Measurements from ENCODE around the gene VSTM4.

Gene VSTM4

DNA sequence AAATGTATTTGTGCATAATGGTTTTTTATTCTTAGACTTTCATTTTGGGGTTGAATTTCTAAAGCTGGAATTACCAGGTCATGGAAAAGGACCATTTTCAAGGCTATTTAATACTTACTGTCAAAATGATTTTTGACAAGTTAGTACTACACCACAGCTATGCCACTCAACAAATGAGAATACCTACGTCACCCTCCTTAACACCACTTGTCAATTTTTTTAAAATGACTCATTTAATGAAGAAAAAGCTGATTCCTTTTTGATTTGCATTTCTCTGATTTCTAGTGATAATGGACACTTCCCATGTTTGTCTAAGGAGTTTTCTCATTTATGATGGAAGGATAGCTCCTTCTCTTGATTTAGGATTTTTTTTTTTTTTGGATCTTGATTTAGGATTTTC is 63.3 kb downstream of the VSTM4 start:
- H3K4me3 ChIP-seq (ENCODE audit: low read length), result no peak overlapping the region
- no peak for TF ChIP-seq ZNF274 (IDR thresholded peaks at IDR 0.05; ENCODE audit: low read depth, low read length)

- TF ChIP-seq ZNF274 (IDR thresholded peaks at IDR 0.05; ENCODE audit: low read depth, low read length), result no peak
- H3K4me3 ChIP-seq (ENCODE audit: low read length), result no peak overlapping the region
Observed at GRCh38 chr10:49050906-49051305, 64.4 kb downstream of the VSTM4 start.

- no peak overlapping the region for H3K4me3 ChIP-seq (ENCODE audit: low read length)
- TF ChIP-seq ZNF274 (IDR thresholded peaks at IDR 0.05; ENCODE audit: low read depth, low read length), result no peak
Observed at GRCh38 chr10:49050366-49050765, 65.0 kb downstream of the VSTM4 start.

DNA sequence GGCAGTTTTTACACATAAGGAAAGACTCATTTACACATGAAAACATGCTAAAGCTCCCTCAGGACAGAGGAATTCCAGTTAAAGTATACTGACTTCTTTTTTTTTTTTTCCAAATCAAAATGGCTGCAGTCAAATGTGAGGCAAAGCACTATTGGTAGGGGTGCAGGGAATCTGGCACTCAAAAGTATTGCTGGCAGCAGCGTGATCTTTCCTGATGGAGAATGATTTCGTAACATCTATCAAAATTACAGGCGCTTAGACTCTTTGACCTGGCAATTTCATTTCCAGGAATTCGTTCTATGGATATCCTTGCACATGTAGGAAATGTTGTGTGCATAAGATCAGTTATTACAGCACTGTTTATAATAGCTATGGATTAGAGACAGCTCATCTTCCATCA is 65.7 kb downstream of the VSTM4 start:
- no peak overlapping the region for H3K4me3 ChIP-seq (ENCODE audit: low read length)
- no peak for TF ChIP-seq ZNF274 (IDR thresholded peaks at IDR 0.05; ENCODE audit: low read depth, low read length)

- TF ChIP-seq ZNF274 (IDR thresholded peaks at IDR 0.05; ENCODE audit: low read depth, low read length), result no peak
- no peak overlapping the region for H3K4me3 ChIP-seq (ENCODE audit: low read length)
Observed at GRCh38 chr10:49047128-49047639, 68.1 kb downstream of the VSTM4 start.

GRCh38 chr10:49044293-49045193 is 70.8 kb downstream of the VSTM4 start:
- no peak overlapping the region for H3K4me3 ChIP-seq (ENCODE audit: low read length)
- TF ChIP-seq ZNF274 (IDR thresholded peaks at IDR 0.05; ENCODE audit: low read depth, low read length), result no peak

- no peak overlapping the region for H3K4me3 ChIP-seq (ENCODE audit: low read length)
- TF ChIP-seq ZNF274 (IDR thresholded peaks at IDR 0.05; ENCODE audit: low read depth, low read length), result no peak
Observed at GRCh38 chr10:49040601-49041000, 74.7 kb downstream of the VSTM4 start.

GRCh38 chr10:49039409-49039808 is 75.9 kb downstream of the VSTM4 start:
- no peak for TF ChIP-seq ZNF274 (IDR thresholded peaks at IDR 0.05; ENCODE audit: low read depth, low read length)
- no peak overlapping the region for H3K4me3 ChIP-seq (ENCODE audit: low read length)

GRCh38 chr10:49038711-49039110 is 76.6 kb downstream of the VSTM4 start:
- H3K4me3 ChIP-seq (ENCODE audit: low read length), result no peak overlapping the region
- TF ChIP-seq ZNF274 (IDR thresholded peaks at IDR 0.05; ENCODE audit: low read depth, low read length), result no peak

- H3K4me3 ChIP-seq (ENCODE audit: low read length), result no peak overlapping the region
- no peak for TF ChIP-seq ZNF274 (IDR thresholded peaks at IDR 0.05; ENCODE audit: low read depth, low read length)
Observed at GRCh38 chr10:49037187-49037586, 78.1 kb downstream of the VSTM4 start.

GRCh38 chr10:49036638-49037037 is 78.7 kb downstream of the VSTM4 start:
- TF ChIP-seq ZNF274 (IDR thresholded peaks at IDR 0.05; ENCODE audit: low read depth, low read length), result no peak
- H3K4me3 ChIP-seq (ENCODE audit: low read length), result no peak overlapping the region

GRCh38 chr10:49035920-49036319 is 79.4 kb downstream of the VSTM4 start:
- no peak overlapping the region for H3K4me3 ChIP-seq (ENCODE audit: low read length)
- no peak for TF ChIP-seq ZNF274 (IDR thresholded peaks at IDR 0.05; ENCODE audit: low read depth, low read length)

DNA sequence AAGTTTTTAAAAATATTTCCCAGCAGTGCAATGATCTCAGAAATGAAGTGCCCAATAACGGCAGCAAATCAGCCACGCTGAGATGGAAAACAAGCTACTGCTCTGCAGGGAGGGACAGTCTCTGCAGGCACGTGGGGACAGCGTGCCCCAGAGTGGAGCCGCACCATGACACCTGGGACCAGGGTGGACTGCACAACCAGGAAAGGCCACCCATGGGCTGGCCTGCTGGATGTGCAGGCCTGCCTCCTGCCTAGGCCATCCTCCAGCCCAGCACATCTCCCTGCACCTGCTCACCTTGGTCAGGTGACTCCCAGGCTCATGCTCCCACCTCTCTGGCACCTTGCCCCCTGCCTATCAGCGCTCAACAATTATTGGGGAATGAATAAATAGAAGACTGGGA is 80.4 kb downstream of the VSTM4 start:
- TF ChIP-seq ZNF274 (IDR thresholded peaks at IDR 0.05; ENCODE audit: low read depth, low read length), result no peak
- H3K4me3 ChIP-seq (ENCODE audit: low read length), result no peak overlapping the region

GRCh38 chr10:49033939-49034338 is 81.4 kb downstream of the VSTM4 start:
- TF ChIP-seq ZNF274 (IDR thresholded peaks at IDR 0.05; ENCODE audit: low read depth, low read length), result no peak
- no peak overlapping the region for H3K4me3 ChIP-seq (ENCODE audit: low read length)

- TF ChIP-seq ZNF274 (IDR thresholded peaks at IDR 0.05; ENCODE audit: low read depth, low read length), result no peak
- H3K4me3 ChIP-seq (ENCODE audit: low read length), result no peak overlapping the region
Observed at GRCh38 chr10:49029666-49030065, 85.7 kb downstream of the VSTM4 start.

Measured in GM08714 (cell line).